ENCODE measurements around the gene EOMES. TPM values are rescaled to one million over a fixed set of nuclear protein-coding genes. Genes with fewer than 3 reads are reported as not detected.

The EOMES gene
- total and polyA plus RNA-seq, 2 donors (not counting 3 experiments of a cell fraction or from before 2014, with no cell fraction given): not detected

DNA sequence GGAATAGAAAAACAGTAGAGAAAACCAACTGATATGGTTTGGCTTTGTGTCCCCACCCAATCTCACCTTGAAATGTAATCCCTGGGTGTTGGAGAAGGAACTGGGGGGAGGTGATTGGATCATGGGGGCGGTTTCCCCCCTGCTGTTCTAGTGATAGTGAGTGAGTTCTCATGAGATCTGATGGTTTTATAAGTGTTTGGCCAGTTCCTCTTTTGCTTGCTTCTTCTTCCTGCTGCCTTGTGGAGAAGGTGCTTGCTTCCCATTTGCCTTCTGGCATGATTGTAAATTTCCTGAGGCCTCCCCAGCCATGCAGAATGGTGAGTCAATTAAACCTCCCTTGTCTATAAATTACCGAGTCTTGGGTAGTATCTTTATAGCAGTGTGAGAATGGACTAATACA is 48.4 kb downstream of the EOMES start:
- no peaks in the 10 kb centered on the region for H3K79me2 ChIP-seq (ENCODE audit: control insufficient read depth, insufficient read depth, low read length)
- no peaks in the 10 kb centered on the region for H3K27me3 ChIP-seq (ENCODE audit: control insufficient read depth in 2 of 2, insufficient read depth in 2 of 2, low read length in 2 of 2)
- H3K4me2 ChIP-seq (ENCODE audit: insufficient read depth, low read length): no peak overlapping the region
- no TSS peak for BruUV-seq (replicated peaks)
- H3K4me3 ChIP-seq (replicated peaks in 1 of 3; ENCODE audit: insufficient read depth in 1 of 3, low read depth in 1 of 3, low read length in 3 of 3): no peak overlapping the region
- no peak for FAIRE-seq
- no peak overlapping the region for H3K9ac ChIP-seq (replicated peaks; ENCODE audit: extremely low read depth, insufficient read depth, low read length)
- TF ChIP-seq EZH2 (IDR thresholded peaks at IDR 0.05; ENCODE audit: borderline replicate concordance, low read depth, low read length, severe bottlenecking): no peak
- no peak for TF ChIP-seq MYC (IDR thresholded peaks at IDR 0.05; ENCODE audit: low read depth, low read length)
- TF ChIP-seq, protein P1, sequence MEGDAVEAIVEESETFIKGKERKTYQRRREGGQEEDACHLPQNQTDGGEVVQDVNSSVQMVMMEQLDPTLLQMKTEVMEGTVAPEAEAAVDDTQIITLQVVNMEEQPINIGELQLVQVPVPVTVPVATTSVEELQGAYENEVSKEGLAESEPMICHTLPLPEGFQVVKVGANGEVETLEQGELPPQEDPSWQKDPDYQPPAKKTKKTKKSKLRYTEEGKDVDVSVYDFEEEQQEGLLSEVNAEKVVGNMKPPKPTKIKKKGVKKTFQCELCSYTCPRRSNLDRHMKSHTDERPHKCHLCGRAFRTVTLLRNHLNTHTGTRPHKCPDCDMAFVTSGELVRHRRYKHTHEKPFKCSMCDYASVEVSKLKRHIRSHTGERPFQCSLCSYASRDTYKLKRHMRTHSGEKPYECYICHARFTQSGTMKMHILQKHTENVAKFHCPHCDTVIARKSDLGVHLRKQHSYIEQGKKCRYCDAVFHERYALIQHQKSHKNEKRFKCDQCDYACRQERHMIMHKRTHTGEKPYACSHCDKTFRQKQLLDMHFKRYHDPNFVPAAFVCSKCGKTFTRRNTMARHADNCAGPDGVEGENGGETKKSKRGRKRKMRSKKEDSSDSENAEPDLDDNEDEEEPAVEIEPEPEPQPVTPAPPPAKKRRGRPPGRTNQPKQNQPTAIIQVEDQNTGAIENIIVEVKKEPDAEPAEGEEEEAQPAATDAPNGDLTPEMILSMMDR (IDR thresholded peaks at IDR 0.05; ENCODE audit: extremely low read depth in 1 of 2, insufficient read depth in 1 of 2, low read depth in 1 of 2, low read length in 2 of 2): no peak
- no peak for TF ChIP-seq JUN (IDR thresholded peaks at IDR 0.05; ENCODE audit: borderline replicate concordance, insufficient read depth, insufficient read length, low read depth)
- TF ChIP-seq POLR2AphosphoS5 (IDR thresholded peaks at IDR 0.05; ENCODE audit: insufficient read depth, low read depth, low read length): no peak
- no peak for TF ChIP-seq GATA2 (IDR thresholded peaks at IDR 0.05; ENCODE audit: insufficient read depth, insufficient read length, low read depth, low read length)
- no peak for TF ChIP-seq FOS (IDR thresholded peaks at IDR 0.05; ENCODE audit: borderline replicate concordance, insufficient read depth, low read length)
- TF ChIP-seq, protein P2, sequence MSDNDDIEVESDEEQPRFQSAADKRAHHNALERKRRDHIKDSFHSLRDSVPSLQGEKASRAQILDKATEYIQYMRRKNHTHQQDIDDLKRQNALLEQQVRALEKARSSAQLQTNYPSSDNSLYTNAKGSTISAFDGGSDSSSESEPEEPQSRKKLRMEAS (IDR thresholded peaks at IDR 0.05; ENCODE audit: insufficient read depth, insufficient read length): no peak
- no peak for TF ChIP-seq POLR2A (IDR thresholded peaks at IDR 0.05; ENCODE audit: low read depth, low read length)
- no peaks in the 10 kb centered on the region for H3K36me3 ChIP-seq (ENCODE audit: control insufficient read depth in 2 of 2, extremely low read depth in 1 of 2, insufficient read depth in 2 of 2, low read length in 2 of 2)
- H2AFZ ChIP-seq (ENCODE audit: low read depth, low read length): no peak overlapping the region
- dilution Hi-C loops (cut with MboI; ENCODE audit: extremely low pct_ligation_motif_present, low sequenced_read_pairs): no loop called here
- H4K20me1 ChIP-seq (replicated peaks; ENCODE audit: control insufficient read depth, extremely low read depth, insufficient read depth, low read length): no peaks in the 10 kb centered on the region
- ChIA-PET POLR2A (no interaction called here), CTCF (interaction anchor here (1.5 to 2.8 kb wide), 2 partner anchors 7 to 14 kb away, joined by 4 to 11 read pairs; no protein-coding TSS in a partner anchor)
- H3K27ac ChIP-seq (ENCODE audit: insufficient read depth, low read depth, low read length): no peak overlapping the region
- no peaks in the 10 kb centered on the region for H3K9me1 ChIP-seq (replicated peaks; ENCODE audit: control insufficient read depth, extremely low read depth, insufficient read depth, low read length)
- no peak for DNase-seq (ENCODE audit: low read depth, low spot score)
- H3K9me3 ChIP-seq (replicated peaks; ENCODE audit: control insufficient read depth, insufficient read depth, low read length): no peaks in the 10 kb centered on the region
- intact Hi-C loops (cut with micrococcal nuclease): no loop called here
- H3K4me1 ChIP-seq (ENCODE audit: control insufficient read depth, extremely low read depth, insufficient read depth, low read length): no peaks in the 10 kb centered on the region

Measured in endothelial cell of umbilical vein (primary cell).